Astrocyte (in vitro differentiated cells and primary cell): ENCODE measurements around the gene PLD5.

Experiments
- EZH2 ChIP-seq: IDR thresholded peaks from 2 replicates; pipeline ENCODE4 v1.6.1; 2012; ENCODE audit warnings: mild to moderate bottlenecking, low read length, inconsistent platforms; ENCODE audit not compliant: insufficient read depth
- TF ChIP-seq, protein P1 (sequence below): IDR thresholded peaks from 2 replicates; pipeline ENCODE4 v1.5.1; 2011; ENCODE audit warnings: low read depth, mild to moderate bottlenecking, inconsistent platforms, low read length, moderate library complexity; ENCODE audit not compliant: insufficient read depth

DNA sequence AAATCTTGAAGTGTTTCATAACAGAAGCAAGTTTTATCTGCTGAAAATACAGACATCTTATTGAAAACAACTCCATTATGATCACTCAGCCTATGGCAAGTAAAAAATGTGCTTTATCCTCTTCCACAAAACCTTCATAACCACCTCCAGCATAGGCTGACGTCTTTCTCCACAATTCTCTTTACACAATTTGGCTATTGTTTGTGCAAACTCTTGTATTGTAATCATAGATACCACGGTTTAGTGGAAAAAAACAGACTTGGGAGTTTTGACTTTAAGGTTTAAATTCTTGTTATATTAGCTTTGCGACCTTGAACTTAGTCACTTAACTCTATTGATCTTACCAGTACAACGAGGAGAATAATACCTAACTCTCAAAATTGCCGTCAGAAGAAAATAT, 126.1 kb downstream of the PLD5 start:
- TF ChIP-seq, protein P1, sequence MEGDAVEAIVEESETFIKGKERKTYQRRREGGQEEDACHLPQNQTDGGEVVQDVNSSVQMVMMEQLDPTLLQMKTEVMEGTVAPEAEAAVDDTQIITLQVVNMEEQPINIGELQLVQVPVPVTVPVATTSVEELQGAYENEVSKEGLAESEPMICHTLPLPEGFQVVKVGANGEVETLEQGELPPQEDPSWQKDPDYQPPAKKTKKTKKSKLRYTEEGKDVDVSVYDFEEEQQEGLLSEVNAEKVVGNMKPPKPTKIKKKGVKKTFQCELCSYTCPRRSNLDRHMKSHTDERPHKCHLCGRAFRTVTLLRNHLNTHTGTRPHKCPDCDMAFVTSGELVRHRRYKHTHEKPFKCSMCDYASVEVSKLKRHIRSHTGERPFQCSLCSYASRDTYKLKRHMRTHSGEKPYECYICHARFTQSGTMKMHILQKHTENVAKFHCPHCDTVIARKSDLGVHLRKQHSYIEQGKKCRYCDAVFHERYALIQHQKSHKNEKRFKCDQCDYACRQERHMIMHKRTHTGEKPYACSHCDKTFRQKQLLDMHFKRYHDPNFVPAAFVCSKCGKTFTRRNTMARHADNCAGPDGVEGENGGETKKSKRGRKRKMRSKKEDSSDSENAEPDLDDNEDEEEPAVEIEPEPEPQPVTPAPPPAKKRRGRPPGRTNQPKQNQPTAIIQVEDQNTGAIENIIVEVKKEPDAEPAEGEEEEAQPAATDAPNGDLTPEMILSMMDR: no peak
- TF ChIP-seq EZH2: no peak
